Fibroblast of mammary gland (primary cell): ENCODE data around the gene SEMA3C.

ENCODE experiments used
- DNase-seq: peaks from one replicate; pipeline ENCODE4 v3.0.0-alpha.2; 2010; ENCODE audit warnings: low read depth
- H3K4me3 ChIP-seq: 2 replicates; pipeline ENCODE4 v1.5.1; 2011; ENCODE audit warnings: low read depth, mild to moderate bottlenecking, low read length, moderate library complexity; ENCODE audit not compliant: control insufficient read depth
- TF ChIP-seq, protein P1 (sequence below): conservative IDR thresholded peaks from 2 replicates; pipeline ENCODE4 v1.5.1; 2011; ENCODE audit warnings: low read depth, low read length, inconsistent platforms; ENCODE audit not compliant: control insufficient read depth, insufficient read depth

The SEMA3C gene

DNA sequence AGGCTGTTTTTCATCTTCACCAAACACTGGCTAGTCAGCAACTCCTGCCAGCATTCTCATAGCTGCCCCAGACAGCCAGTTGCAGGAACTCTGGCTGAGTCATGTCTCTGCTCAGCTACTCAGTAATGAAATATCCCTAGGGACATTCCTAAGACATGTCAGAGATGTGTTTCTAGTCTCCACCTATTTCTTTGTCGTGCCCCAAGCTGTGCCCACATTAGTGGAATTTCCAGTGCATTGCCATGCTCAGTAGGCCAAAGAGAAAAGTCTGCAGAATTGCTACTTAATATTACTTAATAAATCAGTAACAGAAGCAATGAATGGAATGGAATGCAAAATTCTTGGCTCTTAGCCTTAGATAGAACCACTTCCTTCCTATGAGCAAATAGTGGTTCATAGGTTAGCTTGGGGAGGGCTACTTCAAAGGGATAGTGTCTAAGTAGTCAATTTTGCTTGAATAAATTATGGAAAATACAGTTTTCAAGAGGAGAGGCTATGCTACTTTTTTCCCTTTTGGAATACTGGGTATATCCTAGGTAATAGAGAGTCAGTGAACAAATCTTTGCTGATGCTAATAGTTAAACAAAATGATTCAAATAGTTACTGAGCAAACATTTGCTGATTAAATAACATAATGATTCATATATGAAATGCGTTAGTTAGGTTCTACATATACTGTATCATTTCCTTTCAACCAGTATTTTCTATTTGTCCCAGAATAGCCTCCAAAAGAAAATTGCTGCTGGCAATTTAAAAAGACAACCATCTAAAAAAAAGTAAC is 23.6 kb upstream of the SEMA3C start:
- H3K4me3 ChIP-seq = no peak overlapping the region
- DNase-seq = peak; percentile 98
- TF ChIP-seq, protein P1, sequence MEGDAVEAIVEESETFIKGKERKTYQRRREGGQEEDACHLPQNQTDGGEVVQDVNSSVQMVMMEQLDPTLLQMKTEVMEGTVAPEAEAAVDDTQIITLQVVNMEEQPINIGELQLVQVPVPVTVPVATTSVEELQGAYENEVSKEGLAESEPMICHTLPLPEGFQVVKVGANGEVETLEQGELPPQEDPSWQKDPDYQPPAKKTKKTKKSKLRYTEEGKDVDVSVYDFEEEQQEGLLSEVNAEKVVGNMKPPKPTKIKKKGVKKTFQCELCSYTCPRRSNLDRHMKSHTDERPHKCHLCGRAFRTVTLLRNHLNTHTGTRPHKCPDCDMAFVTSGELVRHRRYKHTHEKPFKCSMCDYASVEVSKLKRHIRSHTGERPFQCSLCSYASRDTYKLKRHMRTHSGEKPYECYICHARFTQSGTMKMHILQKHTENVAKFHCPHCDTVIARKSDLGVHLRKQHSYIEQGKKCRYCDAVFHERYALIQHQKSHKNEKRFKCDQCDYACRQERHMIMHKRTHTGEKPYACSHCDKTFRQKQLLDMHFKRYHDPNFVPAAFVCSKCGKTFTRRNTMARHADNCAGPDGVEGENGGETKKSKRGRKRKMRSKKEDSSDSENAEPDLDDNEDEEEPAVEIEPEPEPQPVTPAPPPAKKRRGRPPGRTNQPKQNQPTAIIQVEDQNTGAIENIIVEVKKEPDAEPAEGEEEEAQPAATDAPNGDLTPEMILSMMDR = no peak

DNA sequence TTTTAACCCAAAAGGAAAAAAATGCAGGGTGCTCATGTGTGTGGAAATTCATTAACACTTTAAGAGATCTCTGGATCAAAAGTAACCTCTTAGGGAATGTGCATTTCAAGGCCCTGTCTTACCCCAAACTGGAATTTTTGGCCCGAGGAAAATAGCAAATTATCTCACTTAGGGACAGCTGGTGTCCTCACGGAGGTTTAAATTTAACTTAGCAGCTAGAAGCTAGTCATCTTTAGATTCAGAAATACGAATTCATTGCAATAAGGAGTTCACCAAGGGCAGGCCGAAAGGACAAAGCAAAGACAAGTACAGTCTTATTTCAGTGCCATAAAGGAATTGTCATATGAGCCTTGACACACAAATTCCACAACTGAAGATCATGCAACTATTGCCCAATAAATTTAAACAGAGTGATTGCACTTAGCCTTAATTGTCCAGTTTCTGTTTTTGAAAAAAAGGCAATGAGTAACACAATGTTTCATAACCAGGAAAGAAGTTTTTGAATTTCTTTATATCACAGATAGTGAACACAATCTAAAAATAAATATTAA is 22.4 kb upstream of the SEMA3C start:
- no peak overlapping the region for H3K4me3 ChIP-seq
- DNase-seq = peak; percentile 93
- TF ChIP-seq, protein P1 = no peak

DNA sequence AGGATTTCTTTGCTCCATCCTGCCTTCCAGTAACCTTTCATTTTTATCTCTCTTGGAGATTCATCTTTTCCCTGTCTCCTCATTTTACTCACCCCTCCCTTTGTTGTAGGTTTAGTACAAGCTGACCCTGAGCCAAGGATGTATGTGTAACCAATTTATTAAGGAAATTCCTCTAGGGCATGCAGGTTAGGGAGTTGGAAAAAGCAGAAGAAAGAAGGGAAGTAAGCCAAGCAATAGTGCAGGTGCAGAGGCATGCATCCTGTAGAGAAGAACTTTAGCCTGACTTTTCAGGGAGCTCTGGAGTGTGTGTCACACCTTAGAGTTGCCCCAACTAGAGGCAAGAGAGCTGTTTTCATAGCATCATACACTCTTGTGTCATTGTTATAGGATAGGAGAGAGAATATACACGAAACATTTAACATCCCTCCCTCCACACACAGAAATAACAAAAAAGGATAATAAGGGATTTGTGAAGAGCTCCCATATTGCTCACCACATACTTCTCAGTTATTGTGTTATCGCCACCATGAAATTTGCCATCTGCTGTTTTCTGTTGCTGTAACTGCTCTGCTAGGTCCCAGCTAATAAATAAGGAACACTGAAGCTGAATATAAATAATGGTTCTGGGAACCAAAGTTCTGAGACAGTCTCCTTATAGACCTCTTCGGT is 21.8 kb upstream of the SEMA3C start:
- TF ChIP-seq, protein P1 = no peak
- no peak for DNase-seq
- no peak overlapping the region for H3K4me3 ChIP-seq

DNA sequence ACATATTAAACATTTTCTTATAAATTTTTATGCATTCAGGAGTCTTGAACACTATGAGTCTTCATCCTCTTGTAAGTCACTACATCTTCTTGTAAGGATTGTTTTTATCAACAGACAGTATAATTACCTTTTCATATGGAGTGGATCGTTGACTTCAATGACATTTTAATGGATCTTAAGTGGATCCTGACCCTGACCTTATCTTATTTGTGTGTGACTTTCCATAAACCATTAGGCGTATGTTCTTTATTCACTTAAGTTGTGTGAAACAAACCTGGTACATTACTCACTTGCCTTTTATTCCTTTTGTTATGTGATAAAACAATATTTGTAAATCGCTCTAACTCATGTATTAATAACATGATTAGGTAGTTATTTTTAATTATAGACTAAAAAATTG is 18.5 kb upstream of the SEMA3C start:
- DNase-seq = no peak
- no peak overlapping the region for H3K4me3 ChIP-seq
- TF ChIP-seq, protein P1 = no peak

DNA sequence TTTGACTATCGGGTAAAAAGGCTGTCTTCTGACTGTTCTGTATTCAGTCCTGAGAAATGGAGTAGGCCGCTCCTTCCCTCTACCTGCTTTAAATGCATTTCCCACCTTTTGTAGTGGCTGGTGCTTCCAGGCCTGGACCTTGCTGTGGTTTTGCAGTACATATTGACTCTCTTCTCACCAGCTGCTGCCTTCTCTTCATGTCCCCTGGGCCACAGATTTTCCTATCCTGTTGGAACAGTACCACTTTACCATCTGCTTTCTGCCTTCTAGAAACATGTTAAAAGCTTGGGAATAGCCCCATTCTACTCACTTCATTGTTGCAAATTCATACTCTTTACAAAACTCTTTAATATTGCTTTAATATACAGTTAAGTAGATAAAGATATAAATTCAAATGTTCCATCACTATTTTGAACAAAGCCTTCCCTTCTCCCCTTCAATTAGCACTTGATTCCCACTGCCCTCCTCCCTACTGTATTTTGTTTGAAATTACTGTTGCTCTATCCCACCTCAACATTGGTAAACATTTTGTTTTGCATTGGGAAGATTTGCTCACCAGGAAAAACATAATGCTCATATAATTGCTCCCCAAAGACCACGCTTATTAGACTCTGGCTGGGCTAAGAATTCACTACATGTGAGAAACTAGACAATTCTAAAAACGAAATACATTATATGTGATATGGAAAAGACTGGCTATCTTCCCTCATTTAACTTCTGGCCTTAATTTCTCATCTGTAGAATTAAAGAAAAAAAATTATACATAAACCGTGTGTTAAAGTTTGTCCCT is 17.3 kb upstream of the SEMA3C start:
- H3K4me3 ChIP-seq = no peak overlapping the region

DNA sequence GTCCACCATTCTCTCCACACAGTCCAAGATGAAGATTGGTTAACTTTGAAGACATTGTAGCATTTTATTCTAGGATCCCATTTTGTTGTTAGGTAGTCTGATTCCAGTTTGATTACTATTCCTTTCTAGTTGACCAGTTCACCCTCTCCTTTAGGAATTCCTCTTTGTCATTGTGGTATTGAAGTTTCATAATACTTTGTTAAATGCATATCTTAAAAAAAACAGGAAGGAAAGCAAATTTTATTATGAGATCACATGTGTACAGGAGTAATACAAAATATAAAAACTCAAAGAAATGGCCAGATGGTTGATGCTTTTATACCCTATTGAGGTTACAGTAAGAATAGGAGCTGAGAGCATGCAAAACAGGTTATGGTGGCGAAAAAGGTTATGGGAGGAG is 15.5 kb upstream of the SEMA3C start:
- TF ChIP-seq, protein P1 = no peak
- DNase-seq = no peak
- no peak overlapping the region for H3K4me3 ChIP-seq

More for the DNA sequence above, 17.3 kb upstream of the SEMA3C start:
- TF ChIP-seq, protein P1 = no peak
- DNase-seq = no peak
